Uterus (tissue), 2 donors: ENCODE measurements around the gene PAQR7.

Experiments
- POLR2A ChIP-seq, 2 donors: fragments of 450-650 bp; IDR thresholded peaks; one replicate each; pipeline ENCODE4 v1.6.1; 2016; ENCODE audit warnings: antibody characterized with exemption in 2 of 2, mild to moderate bottlenecking in 1 of 2, moderate library complexity in 1 of 2
- TF ChIP-seq, protein P1 (sequence below), 4 experiments: fragments of 200-600 bp in 2 of 4; fragments of 450-650 bp in 2 of 4; sonication (generic) in 2 of 4; IDR thresholded peaks; one replicate each; pipeline ENCODE4 v1.5.1; 2016 to 2019; ENCODE audit warnings: antibody characterized with exemption in 4 of 4, mild to moderate bottlenecking in 2 of 4, moderate library complexity in 1 of 4

DNA sequence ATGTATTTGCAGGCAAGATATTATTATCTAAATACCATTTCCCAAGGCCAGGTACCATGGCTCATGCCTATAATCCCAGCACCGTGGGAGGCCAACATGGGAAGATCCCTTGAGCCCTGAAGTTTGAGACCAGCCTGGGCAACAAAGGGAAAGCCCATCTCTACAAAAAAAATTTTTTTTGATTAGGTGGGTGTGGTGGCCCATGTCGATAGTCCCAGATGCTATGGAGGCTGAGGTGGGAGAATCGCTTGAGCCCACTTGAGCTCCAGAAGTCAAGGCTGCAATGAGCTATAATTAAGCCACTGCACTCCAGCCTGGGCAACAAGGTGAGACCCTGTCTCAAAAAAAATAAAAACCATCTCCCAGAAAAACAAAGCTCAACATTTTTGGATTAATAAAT is 28.5 kb upstream of the PAQR7 start:
- TF ChIP-seq, protein P1, sequence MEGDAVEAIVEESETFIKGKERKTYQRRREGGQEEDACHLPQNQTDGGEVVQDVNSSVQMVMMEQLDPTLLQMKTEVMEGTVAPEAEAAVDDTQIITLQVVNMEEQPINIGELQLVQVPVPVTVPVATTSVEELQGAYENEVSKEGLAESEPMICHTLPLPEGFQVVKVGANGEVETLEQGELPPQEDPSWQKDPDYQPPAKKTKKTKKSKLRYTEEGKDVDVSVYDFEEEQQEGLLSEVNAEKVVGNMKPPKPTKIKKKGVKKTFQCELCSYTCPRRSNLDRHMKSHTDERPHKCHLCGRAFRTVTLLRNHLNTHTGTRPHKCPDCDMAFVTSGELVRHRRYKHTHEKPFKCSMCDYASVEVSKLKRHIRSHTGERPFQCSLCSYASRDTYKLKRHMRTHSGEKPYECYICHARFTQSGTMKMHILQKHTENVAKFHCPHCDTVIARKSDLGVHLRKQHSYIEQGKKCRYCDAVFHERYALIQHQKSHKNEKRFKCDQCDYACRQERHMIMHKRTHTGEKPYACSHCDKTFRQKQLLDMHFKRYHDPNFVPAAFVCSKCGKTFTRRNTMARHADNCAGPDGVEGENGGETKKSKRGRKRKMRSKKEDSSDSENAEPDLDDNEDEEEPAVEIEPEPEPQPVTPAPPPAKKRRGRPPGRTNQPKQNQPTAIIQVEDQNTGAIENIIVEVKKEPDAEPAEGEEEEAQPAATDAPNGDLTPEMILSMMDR (IDR thresholded peaks at IDR 0.05), result no peak
- TF ChIP-seq POLR2A (IDR thresholded peaks at IDR 0.05), result no peak
